HG03066 (cell line): ENCODE data around the gene BPIFB3.
"Not testable (repeated sequence)": the region's sequence is repeated elsewhere in the genome, so short reads cannot be mapped to it uniquely, and the experiment has no call there.

Source experiments
- ATAC-seq: cut with Tn5 transposase; IDR thresholded peaks from one replicate; pipeline ENCODE4 v1.9.1; 2021; ENCODE audit warnings: low read depth; ENCODE audit not compliant: unreplicated experiment

BPIFB3 gene

GRCh38 chr20:33027769-33028751, 25.6 kb upstream of the BPIFB3 start:
- ATAC-seq: no peak

DNA sequence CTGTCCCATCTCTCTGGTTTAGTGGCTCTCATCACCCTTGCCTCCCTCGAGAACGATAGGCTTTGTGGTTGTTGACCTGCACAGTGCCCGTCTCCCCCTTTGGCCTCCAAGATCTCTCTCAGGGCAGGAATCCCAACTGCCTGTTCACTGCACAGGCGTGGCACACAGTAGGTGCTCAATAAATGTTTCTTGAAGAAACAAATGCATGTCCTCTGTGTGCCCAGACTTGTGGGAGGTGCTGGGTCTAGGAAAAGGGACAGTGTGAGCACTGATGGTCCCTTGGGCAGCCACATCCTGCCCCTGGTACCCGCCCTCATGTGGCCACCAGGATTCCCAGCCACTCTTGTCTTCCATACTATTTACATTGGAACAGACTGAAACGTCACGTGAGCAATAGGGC, 24.8 kb upstream of the BPIFB3 start:
- no peak for ATAC-seq

- ATAC-seq: no peak
Measured at GRCh38 chr20:33030076-33030475, 23.6 kb upstream of the BPIFB3 start.

DNA sequence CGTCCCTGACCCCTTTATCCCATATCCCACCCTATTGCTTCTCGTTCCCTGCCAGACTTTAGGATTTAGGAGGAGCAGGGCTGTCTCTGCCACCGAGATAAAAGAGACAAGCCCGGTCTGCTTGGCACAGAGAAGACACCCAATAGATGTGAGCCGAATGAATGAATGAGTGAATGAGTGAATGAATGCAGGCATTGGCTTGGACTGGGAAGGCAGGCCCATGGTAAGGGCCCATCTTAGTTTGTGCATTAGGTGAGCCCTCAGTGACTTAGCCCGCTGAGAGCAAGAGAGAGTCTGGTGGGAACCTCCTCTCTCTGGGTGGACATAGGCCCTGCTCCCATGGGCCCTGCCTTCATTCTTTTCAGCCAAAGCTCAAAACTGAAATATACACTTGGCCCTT, 23.1 kb upstream of the BPIFB3 start:
- no peak for ATAC-seq

- no peak for ATAC-seq
Measured at GRCh38 chr20:33031531-33031930, 22.2 kb upstream of the BPIFB3 start, which contains the start of gene BPIFB6. BPIFB6 (plus strand) TSS chr20:33031648; CDS start chr20:33031648, 0 bp downstream.

DNA sequence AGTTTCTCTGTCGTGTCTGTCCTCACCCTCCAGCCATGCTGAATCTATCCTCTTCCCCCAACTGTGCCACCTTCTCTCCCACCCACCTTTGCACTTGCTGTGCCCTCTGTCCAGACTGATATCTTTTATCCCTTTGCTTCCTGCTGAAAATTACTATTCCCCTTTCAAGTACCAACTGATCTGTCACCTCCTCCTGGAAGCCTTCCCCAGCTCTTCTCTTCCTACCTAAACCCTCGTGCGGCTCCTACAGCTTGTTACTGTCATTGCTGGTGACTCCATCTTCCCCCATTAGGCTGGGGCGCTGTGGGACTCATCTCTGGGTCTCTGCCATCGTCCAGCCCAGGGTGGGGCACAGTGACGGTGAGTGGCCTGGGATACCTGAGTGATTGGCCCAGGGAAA, 21.1 kb upstream of the BPIFB3 start:
- ATAC-seq: no peak

- ATAC-seq: no peak
Measured at GRCh38 chr20:33033381-33033780, 20.3 kb upstream of the BPIFB3 start.

- no peak for ATAC-seq
Measured at GRCh38 chr20:33034115-33034514, 19.6 kb upstream of the BPIFB3 start.

- no peak for ATAC-seq
Measured at GRCh38 chr20:33034901-33035492, 18.7 kb upstream of the BPIFB3 start.

DNA sequence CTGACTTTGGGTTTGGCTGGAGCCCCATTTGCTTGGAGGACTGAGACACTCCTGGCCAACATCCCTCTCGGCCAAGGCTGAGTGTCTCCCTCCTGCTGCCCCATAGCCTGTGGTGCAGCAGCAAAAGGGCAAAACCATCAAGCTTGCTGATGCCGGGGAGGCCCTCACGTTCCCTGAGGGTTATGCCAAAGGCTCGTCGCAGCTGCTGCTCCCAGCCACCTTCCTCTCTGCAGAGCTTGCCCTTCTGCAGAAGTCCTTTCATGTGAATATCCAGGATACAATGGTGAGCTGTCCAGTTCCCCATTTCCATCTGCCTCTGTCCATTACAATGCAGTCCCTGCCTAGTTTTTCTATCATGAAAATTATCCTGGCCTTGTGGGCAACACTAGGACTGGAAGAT, 16.2 kb upstream of the BPIFB3 start:
- no peak for ATAC-seq

DNA sequence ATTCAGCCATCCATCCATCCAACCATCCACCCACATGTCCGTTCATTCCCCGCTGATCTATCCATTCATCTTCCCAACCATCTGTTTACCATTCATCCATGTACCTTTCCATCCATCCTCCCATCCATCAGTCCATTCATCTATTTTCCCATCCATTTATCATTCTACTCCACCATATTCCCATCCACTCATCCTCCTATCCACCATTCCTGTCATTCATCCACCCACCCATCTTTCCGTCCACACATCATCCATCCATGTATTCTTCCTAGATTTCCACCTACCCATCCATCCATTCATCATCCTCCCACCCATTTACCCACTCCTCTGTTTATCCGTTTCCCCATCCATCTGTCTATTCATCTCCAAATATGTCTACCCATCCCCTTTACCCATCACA, 15.5 kb upstream of the BPIFB3 start:
- no peak for ATAC-seq

DNA sequence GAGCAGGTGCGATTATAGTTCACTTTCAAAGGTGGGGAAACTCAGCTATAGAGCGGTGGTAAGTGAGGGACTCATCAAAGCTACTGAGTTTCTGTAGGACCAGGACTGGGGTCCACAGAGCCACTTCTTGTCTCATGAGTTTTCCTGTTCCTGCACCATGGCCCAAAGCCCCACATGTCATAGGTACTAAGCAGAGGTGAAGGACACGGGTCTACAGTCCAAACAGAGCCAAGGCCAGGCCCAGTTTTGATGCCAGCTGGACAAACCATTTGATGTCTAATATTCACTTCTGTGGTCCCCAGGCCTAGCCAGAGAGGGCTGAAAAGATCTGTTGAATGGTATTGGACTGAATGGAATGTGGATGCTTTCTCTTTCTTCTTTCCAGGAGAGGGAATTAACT, 11.3 kb upstream of the BPIFB3 start:
- ATAC-seq: no peak

- no peak for ATAC-seq
Measured at GRCh38 chr20:33042983-33043730, 10.5 kb upstream of the BPIFB3 start.

DNA sequence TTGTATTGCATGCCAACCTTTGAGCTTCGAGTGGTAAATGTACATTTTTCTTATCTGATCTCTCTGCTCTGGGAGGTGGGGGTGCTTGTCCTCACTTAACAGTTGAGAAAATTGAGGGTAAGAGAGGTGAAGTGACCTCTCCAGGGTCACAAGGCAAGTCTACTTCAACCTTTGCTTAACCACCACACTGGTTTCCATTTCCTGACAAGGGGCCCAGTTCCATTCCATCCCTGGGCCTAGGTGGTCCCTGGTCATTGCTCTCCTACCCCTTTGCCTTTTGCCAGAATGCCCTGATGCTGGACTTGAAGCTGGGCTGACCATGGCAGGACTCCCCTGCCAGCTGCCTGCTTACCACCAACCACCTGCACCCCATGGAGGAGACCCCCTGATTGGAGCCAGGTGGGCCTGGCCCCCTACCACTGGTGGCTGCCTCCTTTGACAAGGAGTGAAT, 9.9 kb upstream of the BPIFB3 start:
- ATAC-seq: no peak

DNA sequence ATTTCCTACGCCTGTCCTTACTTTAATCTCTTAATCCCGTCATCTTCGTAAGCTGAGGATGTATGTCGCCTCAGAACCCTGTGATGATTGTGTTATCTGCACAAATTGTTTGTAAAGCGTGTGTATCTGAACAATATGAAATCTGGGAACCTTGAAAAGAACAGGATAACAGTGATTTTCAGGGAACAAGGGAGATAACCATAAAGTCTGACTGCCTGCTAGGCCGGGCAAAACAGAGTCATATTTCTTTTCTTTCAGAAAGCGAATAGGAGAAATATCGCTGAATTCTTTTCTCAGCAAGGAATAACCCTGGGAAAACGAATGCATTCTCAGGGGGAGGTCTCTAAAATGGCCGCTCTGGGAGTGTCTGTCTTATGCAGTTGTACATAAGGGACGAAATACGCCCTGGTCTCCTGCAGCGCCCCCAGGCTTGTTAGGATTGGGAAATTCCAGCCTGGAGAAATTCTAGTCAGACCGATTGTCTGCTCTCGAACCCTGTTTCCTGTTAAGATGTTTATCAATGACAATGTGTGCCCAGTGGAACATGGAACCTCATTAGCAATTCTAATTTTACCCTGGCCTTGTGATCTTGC, 8.5 kb upstream of the BPIFB3 start:
- ATAC-seq: not testable (repeated sequence)

- no peak for ATAC-seq
Measured at GRCh38 chr20:33046412-33046811, 7.3 kb upstream of the BPIFB3 start.

DNA sequence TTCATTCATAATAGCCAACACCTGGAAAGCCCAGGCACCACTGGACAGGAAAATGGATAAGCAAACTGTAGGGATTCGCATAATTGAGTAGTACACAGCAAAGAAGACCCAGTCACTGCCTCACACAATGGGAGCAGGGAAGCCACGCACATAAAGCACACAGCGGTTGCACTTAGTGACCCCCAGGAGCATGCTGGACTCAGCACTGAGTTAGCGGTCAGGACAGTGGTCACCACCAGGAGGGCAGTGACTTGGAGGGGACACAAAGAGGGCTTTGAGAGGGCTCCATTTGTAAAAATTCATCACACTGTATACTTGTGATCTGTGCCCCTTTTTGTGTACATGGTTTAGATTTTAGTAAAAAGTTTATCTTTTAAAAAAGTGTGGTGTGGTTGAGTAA, 2.4 kb upstream of the BPIFB3 start:
- no peak for ATAC-seq

- ATAC-seq: no peak
Measured at GRCh38 chr20:33054381-33054780, 678 bp downstream of the BPIFB3 start.

- ATAC-seq: no peak
Measured at GRCh38 chr20:33054791-33055190, 1.1 kb downstream of the BPIFB3 start.

DNA sequence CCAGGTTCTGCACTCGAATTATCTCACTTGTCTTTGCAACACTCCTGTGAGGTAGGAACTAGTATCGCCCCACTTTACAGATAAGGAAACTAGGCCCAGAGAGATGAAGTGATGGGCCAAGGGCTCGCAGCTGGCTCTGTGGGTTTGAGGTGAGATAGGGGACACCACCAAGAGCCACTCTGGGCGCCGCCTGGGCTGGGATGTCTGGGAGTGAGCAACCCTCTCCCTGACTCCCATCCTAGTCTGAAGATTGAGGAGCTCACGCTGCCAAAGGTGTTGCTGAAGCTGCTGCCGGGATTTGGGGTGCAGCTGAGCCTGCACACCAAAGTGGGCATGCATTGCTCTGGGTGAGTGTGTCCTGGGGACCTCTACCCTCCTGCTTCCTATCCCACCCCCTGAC, 5.4 kb downstream of the BPIFB3 start:
- no peak for ATAC-seq
